Measurements from ENCODE around the gene TAF3.

The TAF3 gene

GRCh38 chr10:7942859-7943258 lies 124.6 kb downstream of the TAF3 start:
- no peak for TF ChIP-seq CTCF (conservative IDR thresholded peaks at IDR 0.05; ENCODE audit: low read depth, low read length)
- H3K4me3 ChIP-seq (ENCODE audit: low read length) = no peak overlapping the region
- no peak for DNase-seq (ENCODE audit: low read depth)

GRCh38 chr10:7944215-7944480 lies 125.8 kb downstream of the TAF3 start:
- H3K4me3 ChIP-seq (ENCODE audit: low read length) = no peak overlapping the region
- TF ChIP-seq CTCF (conservative IDR thresholded peaks at IDR 0.05; ENCODE audit: low read depth, low read length) = no peak
- DNase-seq (ENCODE audit: low read depth) = no peak

DNA sequence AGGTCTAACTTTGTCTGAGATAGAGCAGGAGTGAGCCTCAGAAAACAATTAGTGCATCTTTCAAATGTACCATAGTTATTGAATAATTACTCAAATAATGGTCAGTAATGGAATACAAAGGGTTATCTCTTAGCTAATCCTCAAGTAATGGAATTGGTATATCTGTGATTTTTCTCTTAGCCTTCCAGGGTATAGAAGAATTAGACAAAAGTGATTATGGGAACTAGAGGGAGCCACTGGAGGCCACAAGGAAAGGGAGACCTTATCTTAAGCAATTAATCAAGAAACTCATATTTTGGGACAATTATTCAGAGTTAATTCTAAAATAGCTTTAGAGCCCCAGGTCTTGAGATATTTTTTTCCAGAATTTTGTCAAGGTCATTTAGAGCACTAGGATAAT lies 126.2 kb downstream of the TAF3 start:
- TF ChIP-seq CTCF (conservative IDR thresholded peaks at IDR 0.05; ENCODE audit: low read depth, low read length) = no peak
- no peak for DNase-seq (ENCODE audit: low read depth)
- no peak overlapping the region for H3K4me3 ChIP-seq (ENCODE audit: low read length)

GRCh38 chr10:7945034-7945433 lies 126.7 kb downstream of the TAF3 start:
- no peak for TF ChIP-seq CTCF (conservative IDR thresholded peaks at IDR 0.05; ENCODE audit: low read depth, low read length)
- no peak overlapping the region for H3K4me3 ChIP-seq (ENCODE audit: low read length)
- DNase-seq (ENCODE audit: low read depth) = no peak

DNA sequence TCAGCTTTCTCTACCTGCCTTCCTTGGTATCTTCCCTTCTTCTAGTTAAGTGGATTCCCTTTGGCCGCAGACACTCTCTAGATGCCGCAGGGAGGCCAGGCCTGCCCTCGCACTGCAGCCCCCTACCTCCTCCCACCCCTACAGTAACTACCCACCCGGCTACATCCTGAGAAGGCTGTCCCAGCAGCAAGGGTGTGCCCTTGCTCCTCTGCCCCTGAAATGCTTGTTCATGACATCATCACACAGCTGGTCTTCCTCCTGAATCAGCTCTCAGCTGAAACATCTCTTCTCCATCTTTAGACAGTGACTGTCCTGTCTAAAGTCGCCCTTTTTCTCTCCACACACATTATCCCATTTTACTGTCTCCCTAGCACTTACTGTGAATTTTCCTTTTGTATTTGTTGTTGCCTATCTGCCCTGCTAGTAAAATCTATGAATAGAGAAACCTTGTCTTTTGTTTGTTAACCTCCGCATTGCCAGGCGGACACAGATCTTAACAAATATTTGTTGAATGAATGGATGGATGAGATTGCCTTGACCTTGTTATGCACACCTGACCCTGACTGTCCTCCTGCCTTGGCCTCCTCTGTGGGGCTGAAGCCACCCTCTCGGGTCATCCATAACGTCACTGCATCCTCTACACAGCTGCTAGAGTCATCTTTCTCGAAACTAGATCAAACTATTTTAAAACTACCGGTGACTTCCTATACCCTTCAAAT lies 127.3 kb downstream of the TAF3 start:
- H3K4me3 ChIP-seq (ENCODE audit: low read length) = no peak overlapping the region
- no peak for TF ChIP-seq CTCF (conservative IDR thresholded peaks at IDR 0.05; ENCODE audit: low read depth, low read length)
- no peak for DNase-seq (ENCODE audit: low read depth)

DNA sequence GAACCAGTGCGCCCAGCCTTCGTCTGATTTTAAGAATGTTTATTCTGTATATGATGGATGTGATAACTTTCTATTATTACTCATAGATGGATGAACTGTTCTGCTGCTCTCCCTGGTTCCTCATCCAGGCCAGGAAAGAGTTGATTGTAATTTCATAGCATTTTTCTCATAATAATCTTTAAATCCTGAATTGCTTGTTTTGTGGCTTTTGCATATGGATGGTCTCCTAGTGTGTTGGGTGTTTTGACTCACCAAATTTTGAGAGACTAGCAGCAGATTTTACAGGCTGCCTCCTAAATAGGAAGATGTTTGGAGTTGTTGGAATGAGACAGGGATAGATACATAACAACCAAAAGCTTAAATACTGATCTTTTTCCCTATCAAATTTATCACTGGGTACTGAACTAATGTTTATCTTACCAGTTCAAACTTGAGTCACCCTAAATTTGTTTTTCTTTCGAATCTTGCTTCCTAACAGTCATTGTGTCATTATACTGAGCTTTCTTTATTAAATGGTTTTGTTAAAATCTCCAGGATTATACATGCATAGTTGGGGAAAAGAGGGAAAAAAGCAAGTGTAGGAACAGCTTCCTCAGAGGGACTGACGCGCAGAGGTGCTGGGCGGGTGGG lies 130.2 kb downstream of the TAF3 start:
- no peak for TF ChIP-seq CTCF (conservative IDR thresholded peaks at IDR 0.05; ENCODE audit: low read depth, low read length)
- DNase-seq (ENCODE audit: low read depth) = no peak
- no peak overlapping the region for H3K4me3 ChIP-seq (ENCODE audit: low read length)

Data from retinal pigment epithelial cell (primary cell).